HFFc6 (cell line): ENCODE results near the gene COL19A1. TPM values are rescaled to one million over a fixed set of nuclear protein-coding genes. Genes with fewer than 3 reads are reported as not detected.

ENCODE experiments used
- DNase-seq: peaks from one replicate; pipeline ENCODE4 v3.0.0-alpha.2; 2018
- H3K27ac Mint-ChIP-seq: 2 replicates; pipeline ENCODE4 v1.8.0; 2020; ENCODE audit warnings: mild to moderate bottlenecking, mixed read lengths
- H3K27me3 Mint-ChIP-seq: 2 replicates; pipeline ENCODE4 v1.8.0; 2021; ENCODE audit warnings: mild to moderate bottlenecking, moderate library complexity, mixed read lengths; ENCODE audit not compliant: insufficient read depth
- H3K36me3 Mint-ChIP-seq: 2 replicates; pipeline ENCODE4 v1.8.0; 2021; ENCODE audit warnings: low read depth, mixed read lengths
- H3K4me1 Mint-ChIP-seq: 2 replicates; pipeline ENCODE4 v1.8.0; 2020; ENCODE audit warnings: low read depth, mixed read lengths
- H3K4me3 Mint-ChIP-seq: 2 replicates; pipeline ENCODE4 v1.8.0; 2020; ENCODE audit warnings: mild to moderate bottlenecking, moderate library complexity, mixed read lengths
- H3K9me3 Mint-ChIP-seq: 2 replicates; pipeline ENCODE4 v1.8.0; 2020; ENCODE audit warnings: mild to moderate bottlenecking, mixed read lengths
- CTCF ChIP-seq: fragments of 200-600 bp; sonication (generic); IDR thresholded peaks from 2 replicates; pipeline ENCODE4 v1.5.0; 2021; ENCODE audit warnings: antibody characterized with exemption, mild to moderate bottlenecking
- total RNA-seq, 6 experiments: library from RNA; stranded (reverse); fragmentation: NEBNext Ultra II Directional; extraction: Animal tissue kit (Norgen Biotek cat#: 25700); gene quantifications; 2 replicates in 1 of 6; 3 replicates in 5 of 6; pipeline ENCODE4 v1.2.3, GENCODE V29; 2021

The COL19A1 gene
- total RNA-seq, 6 experiments from 2014 or later, result not detected

GRCh38 chr6:69976591-69977090, 110.3 kb downstream of the COL19A1 start:
- DNase-seq, result no peak
- no peak overlapping the region for H3K4me3 Mint-ChIP-seq
- no peaks in the 10 kb centered on the region; the same call in 1 of the 2 replicates for H3K36me3 Mint-ChIP-seq
- TF ChIP-seq CTCF, result no peak
- H3K4me1 Mint-ChIP-seq, result no peaks in the 10 kb centered on the region
- H3K9me3 Mint-ChIP-seq, result peaks cover 21% of the 10 kb centered on the region
- no peak overlapping the region for H3K27ac Mint-ChIP-seq
- H3K27me3 Mint-ChIP-seq, result no peaks in the 10 kb centered on the region

GRCh38 chr6:69980624-69981023, 114.3 kb downstream of the COL19A1 start:
- DNase-seq, result no peak
- Mint-ChIP-seq H3K36me3 (no peaks in the 10 kb centered on the region), H3K4me3 (no peak overlapping the region), H3K9me3 (peaks cover 18% of the 10 kb centered on the region), H3K27me3 (no peaks in the 10 kb centered on the region), H3K27ac (no peak overlapping the region), H3K4me1 (no peaks in the 10 kb centered on the region)
- TF ChIP-seq CTCF, result no peak

- Mint-ChIP-seq H3K27ac (no peak overlapping the region), H3K9me3 (peaks cover 20% of the 10 kb centered on the region), H3K4me1 (no peaks in the 10 kb centered on the region), H3K27me3 (no peaks in the 10 kb centered on the region; the same call in 1 of the 2 replicates), H3K36me3 (no peaks in the 10 kb centered on the region), H3K4me3 (no peak overlapping the region)
- DNase-seq, result no peak
- no peak for TF ChIP-seq CTCF
Observed at GRCh38 chr6:69984506-69984905, 118.2 kb downstream of the COL19A1 start.

DNA sequence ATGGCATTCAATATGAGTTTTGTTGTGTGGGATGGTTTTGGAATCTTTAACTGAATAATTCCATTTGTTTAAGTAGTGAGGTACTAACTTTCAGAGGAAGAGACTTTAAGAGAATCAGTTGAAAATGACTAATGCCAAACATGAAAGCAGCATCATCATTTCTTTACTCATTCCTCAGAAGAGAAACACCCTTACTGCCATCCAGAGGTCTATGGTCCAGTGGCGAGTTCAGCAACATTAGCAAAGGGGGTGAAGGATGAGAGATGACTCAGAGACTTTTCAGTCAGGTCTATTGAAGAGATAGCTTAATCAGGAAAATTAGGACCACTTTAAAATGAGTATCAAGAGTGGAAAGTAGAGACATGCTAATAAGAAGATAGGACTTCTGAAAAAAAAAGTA, 118.8 kb downstream of the COL19A1 start:
- Mint-ChIP-seq H3K36me3 (no peaks in the 10 kb centered on the region), H3K4me1 (no peaks in the 10 kb centered on the region), H3K9me3 (peaks cover 20% of the 10 kb centered on the region), H3K4me3 (no peak overlapping the region), H3K27me3 (no peaks in the 10 kb centered on the region; the same call in 1 of the 2 replicates), H3K27ac (no peak overlapping the region)
- no peak for TF ChIP-seq CTCF
- DNase-seq, result no peak

DNA sequence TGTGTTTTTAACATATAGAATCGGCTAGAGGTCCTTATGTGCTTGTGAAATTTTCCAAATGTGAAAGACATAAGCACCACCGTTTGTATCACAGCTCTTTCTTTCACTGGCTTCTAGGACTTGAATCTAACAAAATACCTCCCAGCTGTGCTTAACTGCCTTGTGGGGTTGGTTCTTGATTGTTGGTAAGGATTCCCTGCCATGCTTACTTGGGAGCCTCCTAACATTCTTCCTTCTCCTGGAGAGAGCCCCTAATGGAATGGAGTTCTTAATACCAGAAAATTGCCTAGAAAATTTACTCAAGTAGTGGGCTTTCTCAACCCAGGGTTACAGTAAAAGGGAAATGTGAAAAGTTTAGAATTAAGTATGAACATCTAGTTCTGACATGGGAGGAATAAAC, 121.2 kb downstream of the COL19A1 start:
- H3K4me1 Mint-ChIP-seq, result no peaks in the 10 kb centered on the region
- H3K27me3 Mint-ChIP-seq, result no peaks in the 10 kb centered on the region; the same call in 1 of the 2 replicates
- no peaks in the 10 kb centered on the region for H3K36me3 Mint-ChIP-seq
- peaks cover 35% of the 10 kb centered on the region for H3K9me3 Mint-ChIP-seq
- TF ChIP-seq CTCF, result no peak
- no peak overlapping the region for H3K4me3 Mint-ChIP-seq
- DNase-seq, result no peak
- no peak overlapping the region for H3K27ac Mint-ChIP-seq
